ENCODE results near the gene DLGAP4.

Gene DLGAP4

DNA sequence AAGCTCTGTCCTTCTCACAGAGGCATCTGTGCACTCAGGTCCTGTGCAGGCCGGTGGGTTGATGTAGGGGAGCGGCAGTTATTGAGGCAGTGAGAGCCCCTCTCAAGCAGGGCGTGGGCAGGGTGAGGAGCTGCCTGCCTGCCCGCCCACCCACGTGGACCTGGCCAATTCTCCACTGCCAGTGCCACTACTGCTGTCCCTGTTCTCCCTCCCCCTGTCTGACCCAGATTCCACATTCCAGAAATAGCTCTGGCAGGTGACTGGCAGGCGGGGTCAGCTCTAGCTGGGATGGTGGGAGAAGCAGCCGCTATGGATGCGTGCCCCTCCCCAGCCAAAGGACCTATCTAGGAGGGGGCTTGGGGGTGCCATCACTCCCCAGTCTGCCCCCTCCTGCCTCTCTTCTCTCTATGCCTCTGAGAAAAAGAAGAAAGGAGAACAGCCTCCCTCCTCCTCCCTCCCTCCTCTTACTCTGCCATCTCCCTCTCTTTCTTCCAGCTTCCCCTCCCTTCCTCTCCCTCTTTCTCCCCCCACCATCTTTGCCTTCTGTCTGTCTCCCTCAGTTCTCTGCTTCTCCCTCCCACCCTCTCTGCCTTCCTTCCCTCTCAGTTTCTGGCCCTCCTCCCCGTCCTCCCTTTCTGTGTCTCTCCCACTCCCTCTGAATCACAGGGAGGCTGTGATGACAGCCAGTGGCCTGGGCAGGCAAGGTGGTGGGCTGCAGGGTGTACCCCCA, 148.7 kb downstream of the DLGAP4 start:
- no peak for TF ChIP-seq CTCF (conservative IDR thresholded peaks at IDR 0.05; ENCODE audit: control insufficient read depth, insufficient read depth, low read depth, low read length)
- DNase-seq (ENCODE audit: low read depth), result no peak
- H3K4me3 ChIP-seq (ENCODE audit: control insufficient read depth, low read depth, low read length), result no peak overlapping the region

DNA sequence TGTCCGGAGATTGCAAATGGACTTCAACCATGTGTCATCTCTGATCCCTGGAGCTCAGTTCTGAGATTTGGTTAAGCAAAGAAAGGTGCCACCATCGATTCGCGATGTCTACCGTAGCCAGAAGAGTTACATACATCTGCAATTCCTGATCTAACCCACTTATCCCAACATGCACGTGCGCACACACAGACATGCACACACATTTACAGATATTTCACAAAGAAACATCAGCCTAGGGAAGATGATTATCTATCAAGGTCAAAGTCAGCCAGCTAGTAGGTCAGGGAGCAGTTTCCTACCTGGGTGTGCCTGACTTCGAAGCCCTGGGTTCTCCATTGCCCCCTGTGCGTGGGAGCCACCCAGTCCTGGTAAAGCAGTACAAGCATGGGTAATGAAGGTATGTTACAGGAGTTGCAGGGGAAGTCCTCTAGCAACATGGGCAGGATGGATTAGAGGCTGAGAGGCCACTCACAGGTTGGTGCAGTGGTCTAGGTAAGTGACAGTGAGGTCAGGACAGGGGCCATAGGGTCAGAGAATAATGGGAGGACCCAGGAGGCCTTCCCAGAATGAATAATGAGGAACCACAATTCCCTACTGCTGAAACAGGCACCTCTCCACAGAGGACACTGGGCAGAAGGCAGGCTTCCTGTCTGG, 150.0 kb downstream of the DLGAP4 start:
- no peak for TF ChIP-seq CTCF (conservative IDR thresholded peaks at IDR 0.05; ENCODE audit: control insufficient read depth, insufficient read depth, low read depth, low read length)
- no peak overlapping the region for H3K4me3 ChIP-seq (ENCODE audit: control insufficient read depth, low read depth, low read length)
- no peak for DNase-seq (ENCODE audit: low read depth)

DNA sequence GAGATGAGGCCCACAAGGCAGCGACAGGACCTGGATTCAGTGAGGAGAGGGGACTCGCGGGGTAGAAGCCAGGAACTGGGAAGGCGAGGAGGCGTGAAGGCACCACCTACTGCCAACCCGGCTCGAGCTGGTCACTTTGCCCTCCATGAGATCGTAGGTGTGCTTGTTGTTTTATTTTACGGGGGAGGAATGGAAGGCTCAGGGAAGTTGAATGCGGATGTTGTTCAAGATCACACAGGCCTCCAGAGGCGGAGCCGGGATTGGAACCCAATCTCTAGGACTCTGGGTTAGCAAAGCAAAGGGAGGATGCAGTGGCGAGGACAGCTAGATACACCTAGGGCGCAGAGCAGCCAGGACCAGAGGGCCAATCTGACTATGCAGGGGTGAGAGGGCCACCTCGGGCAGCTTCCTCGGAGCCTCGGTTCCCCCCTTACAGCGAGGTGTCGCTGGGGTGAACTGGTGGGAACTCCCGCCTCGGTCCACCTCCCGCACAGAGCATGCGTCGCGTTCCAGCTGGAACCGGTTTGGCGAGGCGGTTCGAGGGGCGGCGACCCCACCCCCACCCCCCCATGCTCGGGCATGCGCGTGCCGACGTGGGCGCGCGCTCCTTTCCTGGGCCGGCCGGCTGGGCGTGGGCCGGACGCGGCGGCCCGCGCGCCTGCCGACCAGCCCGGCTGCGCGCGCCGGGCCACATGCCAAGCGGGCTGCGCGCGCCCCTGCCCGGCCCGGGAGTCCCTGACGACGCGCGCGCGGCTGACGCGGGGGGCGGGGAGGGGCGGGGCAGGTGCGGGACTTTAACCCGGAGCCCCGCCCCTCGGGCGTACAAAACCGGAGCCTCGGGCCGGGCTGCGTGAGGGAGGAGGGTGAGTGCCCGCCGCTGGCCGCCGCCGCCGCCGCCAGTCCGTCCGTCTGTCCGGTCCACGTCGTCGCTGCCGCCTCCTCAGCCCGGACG, 154.8 kb downstream of the DLGAP4 start:
- TF ChIP-seq CTCF (conservative IDR thresholded peaks at IDR 0.05; ENCODE audit: control insufficient read depth, insufficient read depth, low read depth, low read length), result no peak
- H3K4me3 ChIP-seq (ENCODE audit: control insufficient read depth, low read depth, low read length), result peak overlapping the region; percentile 32
- peak; percentile 84 for DNase-seq (ENCODE audit: low read depth)

- TF ChIP-seq CTCF (conservative IDR thresholded peaks at IDR 0.05; ENCODE audit: control insufficient read depth, insufficient read depth, low read depth, low read length), result no peak
- peak overlapping the region; percentile 88 for H3K4me3 ChIP-seq (ENCODE audit: control insufficient read depth, low read depth, low read length)
- peak; percentile 36 for DNase-seq (ENCODE audit: low read depth)
Measured at GRCh38 chr20:36461600-36462439, 155.7 kb downstream of the DLGAP4 start.

DNA sequence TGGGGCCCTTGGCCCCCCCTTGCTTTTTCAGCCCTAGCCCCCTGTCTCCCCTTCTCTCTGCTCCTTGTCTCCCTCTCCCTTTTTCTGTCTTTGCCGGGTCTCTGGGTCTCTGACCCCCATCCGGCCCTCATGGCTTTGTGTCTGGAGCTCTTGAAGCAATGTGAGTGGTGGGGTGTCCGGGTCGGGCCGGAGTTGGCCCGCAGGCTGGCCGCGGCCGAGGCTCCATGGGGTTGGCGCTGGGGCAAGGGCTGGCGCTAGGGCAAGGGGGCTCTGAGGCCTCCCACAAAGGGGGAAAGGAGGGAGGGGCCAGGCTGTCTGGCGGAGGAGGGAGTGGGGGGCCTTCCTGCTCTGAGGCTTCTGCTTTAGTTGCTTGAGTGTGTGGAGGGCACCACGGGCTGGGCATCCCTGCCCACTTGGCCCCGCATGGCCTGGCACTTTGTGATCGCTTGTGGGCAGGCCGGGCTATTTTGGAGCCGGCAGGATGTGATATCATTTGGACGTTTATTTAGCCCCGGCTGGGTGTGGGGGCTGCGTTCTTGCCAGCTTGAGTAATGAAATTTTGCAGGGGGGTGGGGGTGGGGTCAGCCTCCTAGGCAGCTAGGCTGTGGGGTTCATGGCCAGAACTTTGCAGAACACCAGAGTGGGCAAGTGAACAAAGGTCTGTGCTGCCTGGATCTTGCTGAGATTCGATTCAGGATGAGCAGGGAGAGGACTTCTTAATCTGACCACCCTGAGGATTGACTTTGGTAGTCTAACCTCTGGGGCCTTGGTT, 156.5 kb downstream of the DLGAP4 start:
- TF ChIP-seq CTCF (conservative IDR thresholded peaks at IDR 0.05; ENCODE audit: control insufficient read depth, insufficient read depth, low read depth, low read length), result no peak
- peak overlapping the region; percentile 88 for H3K4me3 ChIP-seq (ENCODE audit: control insufficient read depth, low read depth, low read length)
- DNase-seq (ENCODE audit: low read depth), result peak; percentile 53
